ENCODE results near the gene PDE10A.

The PDE10A gene

DNA sequence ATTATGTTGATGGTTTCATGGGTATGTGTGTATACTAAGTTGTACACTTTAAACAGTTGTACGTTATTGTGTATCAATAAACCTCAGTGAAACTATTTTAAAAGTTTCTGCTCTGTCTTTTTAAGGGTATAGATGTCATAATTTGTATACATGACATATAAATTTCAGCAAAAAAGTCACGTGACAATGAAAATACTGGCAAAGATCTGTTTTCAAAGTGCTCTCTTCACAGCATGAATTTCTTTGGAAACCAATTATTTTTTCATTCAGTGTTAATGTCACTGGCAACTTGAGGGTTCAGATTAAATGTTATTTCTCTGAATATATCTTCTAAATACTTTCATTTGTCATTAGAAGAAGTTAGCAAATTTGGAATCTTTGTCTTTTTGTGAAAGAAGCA is 261.9 kb downstream of the PDE10A start:
- no peak for TF ChIP-seq SPI1 (IDR thresholded peaks at IDR 0.05; ENCODE audit: borderline replicate concordance, low read depth)
- TF ChIP-seq, protein P1, sequence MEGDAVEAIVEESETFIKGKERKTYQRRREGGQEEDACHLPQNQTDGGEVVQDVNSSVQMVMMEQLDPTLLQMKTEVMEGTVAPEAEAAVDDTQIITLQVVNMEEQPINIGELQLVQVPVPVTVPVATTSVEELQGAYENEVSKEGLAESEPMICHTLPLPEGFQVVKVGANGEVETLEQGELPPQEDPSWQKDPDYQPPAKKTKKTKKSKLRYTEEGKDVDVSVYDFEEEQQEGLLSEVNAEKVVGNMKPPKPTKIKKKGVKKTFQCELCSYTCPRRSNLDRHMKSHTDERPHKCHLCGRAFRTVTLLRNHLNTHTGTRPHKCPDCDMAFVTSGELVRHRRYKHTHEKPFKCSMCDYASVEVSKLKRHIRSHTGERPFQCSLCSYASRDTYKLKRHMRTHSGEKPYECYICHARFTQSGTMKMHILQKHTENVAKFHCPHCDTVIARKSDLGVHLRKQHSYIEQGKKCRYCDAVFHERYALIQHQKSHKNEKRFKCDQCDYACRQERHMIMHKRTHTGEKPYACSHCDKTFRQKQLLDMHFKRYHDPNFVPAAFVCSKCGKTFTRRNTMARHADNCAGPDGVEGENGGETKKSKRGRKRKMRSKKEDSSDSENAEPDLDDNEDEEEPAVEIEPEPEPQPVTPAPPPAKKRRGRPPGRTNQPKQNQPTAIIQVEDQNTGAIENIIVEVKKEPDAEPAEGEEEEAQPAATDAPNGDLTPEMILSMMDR (IDR thresholded peaks at IDR 0.05; ENCODE audit: insufficient read depth, low read length), result no peak
- no peak for TF ChIP-seq GABPA (IDR thresholded peaks at IDR 0.05; ENCODE audit: low read depth)
- no peak for TF ChIP-seq POLR2AphosphoS5 (IDR thresholded peaks at IDR 0.05; ENCODE audit: low read depth)
- TF ChIP-seq, protein P2, sequence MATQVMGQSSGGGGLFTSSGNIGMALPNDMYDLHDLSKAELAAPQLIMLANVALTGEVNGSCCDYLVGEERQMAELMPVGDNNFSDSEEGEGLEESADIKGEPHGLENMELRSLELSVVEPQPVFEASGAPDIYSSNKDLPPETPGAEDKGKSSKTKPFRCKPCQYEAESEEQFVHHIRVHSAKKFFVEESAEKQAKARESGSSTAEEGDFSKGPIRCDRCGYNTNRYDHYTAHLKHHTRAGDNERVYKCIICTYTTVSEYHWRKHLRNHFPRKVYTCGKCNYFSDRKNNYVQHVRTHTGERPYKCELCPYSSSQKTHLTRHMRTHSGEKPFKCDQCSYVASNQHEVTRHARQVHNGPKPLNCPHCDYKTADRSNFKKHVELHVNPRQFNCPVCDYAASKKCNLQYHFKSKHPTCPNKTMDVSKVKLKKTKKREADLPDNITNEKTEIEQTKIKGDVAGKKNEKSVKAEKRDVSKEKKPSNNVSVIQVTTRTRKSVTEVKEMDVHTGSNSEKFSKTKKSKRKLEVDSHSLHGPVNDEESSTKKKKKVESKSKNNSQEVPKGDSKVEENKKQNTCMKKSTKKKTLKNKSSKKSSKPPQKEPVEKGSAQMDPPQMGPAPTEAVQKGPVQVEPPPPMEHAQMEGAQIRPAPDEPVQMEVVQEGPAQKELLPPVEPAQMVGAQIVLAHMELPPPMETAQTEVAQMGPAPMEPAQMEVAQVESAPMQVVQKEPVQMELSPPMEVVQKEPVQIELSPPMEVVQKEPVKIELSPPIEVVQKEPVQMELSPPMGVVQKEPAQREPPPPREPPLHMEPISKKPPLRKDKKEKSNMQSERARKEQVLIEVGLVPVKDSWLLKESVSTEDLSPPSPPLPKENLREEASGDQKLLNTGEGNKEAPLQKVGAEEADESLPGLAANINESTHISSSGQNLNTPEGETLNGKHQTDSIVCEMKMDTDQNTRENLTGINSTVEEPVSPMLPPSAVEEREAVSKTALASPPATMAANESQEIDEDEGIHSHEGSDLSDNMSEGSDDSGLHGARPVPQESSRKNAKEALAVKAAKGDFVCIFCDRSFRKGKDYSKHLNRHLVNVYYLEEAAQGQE (IDR thresholded peaks at IDR 0.05; ENCODE audit: insufficient replicate concordance, low read depth), result no peak
- no peaks in the 10 kb centered on the region for H3K27me3 ChIP-seq (ENCODE audit: insufficient read depth, poor library complexity, severe bottlenecking)
- no peak overlapping the region for H3K27ac ChIP-seq (replicated peaks)
- DNase-seq (ENCODE audit: low read depth in 1 of 2, low spot score in 1 of 2), result no peak
- no peak overlapping the region for H3K4me3 ChIP-seq (replicated peaks; ENCODE audit: insufficient read depth, low read length)

DNA sequence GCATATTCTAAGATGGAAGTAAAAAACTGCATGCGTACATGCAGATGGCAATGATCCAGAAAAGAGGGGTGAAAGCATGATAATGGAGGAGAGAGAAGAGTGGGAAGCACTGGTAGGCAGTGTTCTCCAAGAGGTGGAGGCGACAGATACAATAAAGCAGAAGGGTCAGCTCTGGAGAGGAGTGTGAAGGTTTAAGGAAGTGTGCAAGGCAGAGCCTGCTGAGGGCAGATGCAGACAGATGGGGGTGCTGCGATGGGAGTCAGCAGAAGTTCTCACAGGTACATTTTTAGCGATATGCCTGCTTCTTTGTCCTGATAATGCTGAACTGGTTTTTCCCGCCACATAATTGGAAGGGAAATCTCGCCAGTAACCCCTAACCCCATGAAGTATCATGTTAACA is 272.6 kb downstream of the PDE10A start:
- DNase-seq (ENCODE audit: low read depth in 1 of 2, low spot score in 1 of 2), result no peak
- Histone ChIP-seq H3K27ac (replicated peaks) (no peak overlapping the region), H3K27me3 (ENCODE audit: insufficient read depth, poor library complexity, severe bottlenecking) (no peaks in the 10 kb centered on the region), H3K4me3 (replicated peaks; ENCODE audit: insufficient read depth, low read length) (no peak overlapping the region)
- TF ChIP-seq POLR2AphosphoS5 (IDR thresholded peaks at IDR 0.05; ENCODE audit: low read depth) (no peak), GABPA (IDR thresholded peaks at IDR 0.05; ENCODE audit: low read depth) (no peak), SPI1 (IDR thresholded peaks at IDR 0.05; ENCODE audit: borderline replicate concordance, low read depth) (no peak)
- TF ChIP-seq, protein P1 (IDR thresholded peaks at IDR 0.05; ENCODE audit: insufficient read depth, low read length), result no peak
- TF ChIP-seq, protein P2 (IDR thresholded peaks at IDR 0.05; ENCODE audit: insufficient replicate concordance, low read depth), result no peak

DNA sequence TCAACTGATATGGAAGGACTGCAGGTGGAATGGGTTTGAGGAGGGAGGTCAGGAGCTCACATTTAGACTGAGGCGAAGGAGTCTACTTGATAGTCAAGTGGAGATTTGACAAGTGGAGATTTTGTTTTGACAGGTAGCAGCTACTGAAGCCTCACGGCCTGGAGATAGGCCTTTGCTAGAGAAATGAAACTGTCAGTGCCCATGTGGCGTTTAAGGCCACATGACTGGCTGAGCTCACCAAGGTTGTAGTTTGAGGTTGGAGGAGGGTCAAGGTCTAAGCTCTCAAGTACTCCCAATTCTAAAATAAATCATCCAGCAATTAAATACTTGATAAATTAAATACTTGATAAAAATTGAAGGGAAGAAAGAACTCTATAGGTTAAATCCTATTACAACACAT is 273.5 kb downstream of the PDE10A start:
- no peaks in the 10 kb centered on the region for H3K27me3 ChIP-seq (ENCODE audit: insufficient read depth, poor library complexity, severe bottlenecking)
- DNase-seq (ENCODE audit: low read depth in 1 of 2, low spot score in 1 of 2), result no peak
- H3K27ac ChIP-seq (replicated peaks), result no peak overlapping the region
- TF ChIP-seq GABPA (IDR thresholded peaks at IDR 0.05; ENCODE audit: low read depth) (no peak), SPI1 (IDR thresholded peaks at IDR 0.05; ENCODE audit: borderline replicate concordance, low read depth) (no peak), POLR2AphosphoS5 (IDR thresholded peaks at IDR 0.05; ENCODE audit: low read depth) (no peak)
- TF ChIP-seq, protein P2 (IDR thresholded peaks at IDR 0.05; ENCODE audit: insufficient replicate concordance, low read depth), result no peak
- TF ChIP-seq, protein P1 (IDR thresholded peaks at IDR 0.05; ENCODE audit: insufficient read depth, low read length), result no peak
- H3K4me3 ChIP-seq (replicated peaks; ENCODE audit: insufficient read depth, low read length), result no peak overlapping the region

All from HL-60 (cell line).